Inflammatory macrophage (primary cell): Measurements from ENCODE around the gene ARL6IP6.

Experiments
- DNase-seq, 2 donors: peaks; one replicate each; pipeline ENCODE4 v3.0.0-alpha.2; 2020 to 2022

The ARL6IP6 gene

GRCh38 chr2:152811916-152812315 is 93.5 kb downstream of the ARL6IP6 start:
- no peak for DNase-seq
